ENCODE results near the gene SLC5A12. TPM values are rescaled to one million over a fixed set of nuclear protein-coding genes. Genes with fewer than 3 reads are reported as not detected.

SLC5A12 gene
- polyA plus RNA-seq, 1 experiment: not detected

DNA sequence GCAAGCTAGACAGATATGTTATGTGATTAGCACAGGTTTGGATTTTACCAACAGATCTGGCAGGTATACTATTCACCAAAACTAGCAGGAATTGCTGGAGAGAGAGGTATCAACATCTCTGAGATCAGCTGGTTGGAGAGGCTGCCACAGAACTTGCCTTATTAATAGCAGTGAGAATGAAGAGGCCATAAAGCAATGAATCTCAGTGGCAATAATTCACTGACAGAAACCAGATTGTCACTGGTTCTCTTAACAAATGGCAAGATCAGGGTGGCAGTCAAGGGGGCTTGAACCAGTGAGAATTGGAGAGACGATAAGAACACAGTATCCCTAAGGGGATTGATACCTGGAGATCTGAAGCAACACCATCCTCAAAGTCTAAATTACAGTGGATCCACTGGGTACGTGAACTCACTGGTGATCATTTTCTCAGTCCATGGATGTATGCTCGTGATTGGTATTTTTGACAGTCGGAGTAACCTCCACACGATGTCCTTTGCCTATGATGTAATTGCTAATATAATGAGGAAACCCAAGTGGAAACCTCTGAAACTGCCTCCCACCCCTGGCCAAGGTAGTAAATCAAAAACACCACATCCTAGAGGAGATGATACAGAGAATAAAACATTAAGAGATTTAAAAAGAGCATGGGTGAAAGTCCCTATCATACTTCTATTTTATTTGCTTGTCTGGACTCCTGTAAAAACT is 17.7 kb upstream of the SLC5A12 start:
- H3K36me3 ChIP-seq (ENCODE audit: control insufficient read depth, insufficient read depth, low read length): no peaks in the 10 kb centered on the region
- ChIA-PET POLR2A (no interaction called here), CTCF (no interaction called here)
- no peak overlapping the region for H3K4me3 ChIP-seq (ENCODE audit: low read depth, low read length)
- H3K27me3 ChIP-seq (ENCODE audit: control insufficient read depth, insufficient read depth, low read length): no peaks in the 10 kb centered on the region
- DNase-seq (ENCODE audit: low read depth): no peak
- TF ChIP-seq, protein P1, sequence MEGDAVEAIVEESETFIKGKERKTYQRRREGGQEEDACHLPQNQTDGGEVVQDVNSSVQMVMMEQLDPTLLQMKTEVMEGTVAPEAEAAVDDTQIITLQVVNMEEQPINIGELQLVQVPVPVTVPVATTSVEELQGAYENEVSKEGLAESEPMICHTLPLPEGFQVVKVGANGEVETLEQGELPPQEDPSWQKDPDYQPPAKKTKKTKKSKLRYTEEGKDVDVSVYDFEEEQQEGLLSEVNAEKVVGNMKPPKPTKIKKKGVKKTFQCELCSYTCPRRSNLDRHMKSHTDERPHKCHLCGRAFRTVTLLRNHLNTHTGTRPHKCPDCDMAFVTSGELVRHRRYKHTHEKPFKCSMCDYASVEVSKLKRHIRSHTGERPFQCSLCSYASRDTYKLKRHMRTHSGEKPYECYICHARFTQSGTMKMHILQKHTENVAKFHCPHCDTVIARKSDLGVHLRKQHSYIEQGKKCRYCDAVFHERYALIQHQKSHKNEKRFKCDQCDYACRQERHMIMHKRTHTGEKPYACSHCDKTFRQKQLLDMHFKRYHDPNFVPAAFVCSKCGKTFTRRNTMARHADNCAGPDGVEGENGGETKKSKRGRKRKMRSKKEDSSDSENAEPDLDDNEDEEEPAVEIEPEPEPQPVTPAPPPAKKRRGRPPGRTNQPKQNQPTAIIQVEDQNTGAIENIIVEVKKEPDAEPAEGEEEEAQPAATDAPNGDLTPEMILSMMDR (IDR thresholded peaks at IDR 0.05; ENCODE audit: insufficient read depth, low read depth, low read length): no peak

DNA sequence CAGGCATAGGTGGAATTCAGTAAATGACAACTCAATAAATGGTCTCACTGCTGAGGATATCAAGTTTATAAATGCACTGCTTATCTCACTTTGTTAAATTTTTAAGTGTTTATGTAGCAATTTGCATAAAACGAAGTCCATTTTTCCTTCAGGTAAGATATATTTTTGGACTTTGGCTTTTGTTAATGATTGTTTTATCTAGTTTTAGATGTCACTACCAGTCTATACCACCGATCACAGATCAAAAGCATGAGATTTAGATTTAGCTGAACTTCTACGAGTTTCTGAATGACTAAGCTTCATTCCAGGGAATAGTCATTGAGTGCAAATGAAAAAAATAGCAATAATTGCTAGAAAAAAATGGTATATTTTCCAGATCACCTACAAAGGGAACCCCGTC is 12.8 kb upstream of the SLC5A12 start:
- no peak overlapping the region for H3K4me3 ChIP-seq (ENCODE audit: low read depth, low read length)
- ChIA-PET POLR2A (no interaction called here), CTCF (no interaction called here)
- DNase-seq (ENCODE audit: low read depth): no peak
- H3K36me3 ChIP-seq (ENCODE audit: control insufficient read depth, insufficient read depth, low read length): no peaks in the 10 kb centered on the region
- no peaks in the 10 kb centered on the region for H3K27me3 ChIP-seq (ENCODE audit: control insufficient read depth, insufficient read depth, low read length)
- TF ChIP-seq, protein P1 (IDR thresholded peaks at IDR 0.05; ENCODE audit: insufficient read depth, low read depth, low read length): no peak

DNA sequence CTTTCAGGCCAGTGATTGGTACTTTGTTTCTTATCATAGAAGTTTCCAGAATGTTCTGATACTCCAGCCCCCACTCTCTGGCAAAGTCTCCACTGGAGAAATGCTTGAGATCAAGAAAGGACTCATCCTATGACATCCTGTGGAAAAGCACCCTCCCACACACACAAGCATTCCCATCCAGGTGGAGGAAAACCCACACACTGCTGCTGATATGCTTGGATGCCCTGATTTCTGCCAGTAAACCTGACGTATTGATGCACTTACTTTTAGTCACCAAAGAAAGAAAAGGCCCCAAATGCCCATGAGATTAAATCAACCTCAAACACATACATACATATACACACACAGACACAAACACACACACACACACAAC is 9.2 kb upstream of the SLC5A12 start:
- Histone ChIP-seq H3K27me3 (ENCODE audit: control insufficient read depth, insufficient read depth, low read length) (peaks cover 1% of the 10 kb centered on the region; the same call in 1 of the 2 replicates), H3K4me3 (ENCODE audit: low read depth, low read length) (no peak overlapping the region), H3K36me3 (ENCODE audit: control insufficient read depth, insufficient read depth, low read length) (no peaks in the 10 kb centered on the region)
- DNase-seq (ENCODE audit: low read depth): no peak
- CTCF ChIA-PET: no interaction called here
- TF ChIP-seq, protein P1 (IDR thresholded peaks at IDR 0.05; ENCODE audit: insufficient read depth, low read depth, low read length): no peak
- POLR2A ChIA-PET: no interaction called here

DNA sequence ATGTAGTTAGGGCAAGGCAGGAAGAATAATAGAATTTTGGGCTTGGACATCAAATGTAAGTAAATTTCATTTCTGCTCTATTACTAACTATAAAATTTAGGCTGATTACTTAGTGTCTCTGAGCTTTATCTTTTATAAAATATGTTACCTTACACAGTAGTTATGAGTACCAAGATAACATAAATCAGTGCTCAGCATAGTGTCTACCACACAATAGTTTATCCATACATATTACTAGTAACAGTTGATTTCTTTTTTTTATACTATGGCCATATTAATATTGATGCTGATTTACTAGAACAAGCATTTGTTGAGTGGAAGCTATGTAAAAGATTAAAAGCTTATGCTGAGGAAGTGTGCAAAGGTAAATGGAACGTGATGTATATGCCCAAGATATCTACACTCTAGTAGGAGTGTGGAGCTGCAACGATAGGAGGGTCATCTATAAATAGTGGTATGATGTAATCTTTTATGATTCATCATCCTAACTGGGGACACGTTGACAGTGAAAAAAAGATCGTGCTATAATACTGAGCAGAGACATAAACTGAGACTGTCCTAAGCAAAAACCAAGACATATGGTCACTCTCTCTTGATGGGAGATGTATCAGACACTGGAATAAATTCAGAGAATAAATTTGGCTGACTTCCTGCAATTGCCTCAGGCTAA is 8.7 kb upstream of the SLC5A12 start:
- Histone ChIP-seq H3K27me3 (ENCODE audit: control insufficient read depth, insufficient read depth, low read length) (peaks cover 1% of the 10 kb centered on the region; the same call in 1 of the 2 replicates), H3K4me3 (ENCODE audit: low read depth, low read length) (no peak overlapping the region), H3K36me3 (ENCODE audit: control insufficient read depth, insufficient read depth, low read length) (no peaks in the 10 kb centered on the region)
- no peak for DNase-seq (ENCODE audit: low read depth)
- TF ChIP-seq, protein P1 (IDR thresholded peaks at IDR 0.05; ENCODE audit: insufficient read depth, low read depth, low read length): no peak
- POLR2A ChIA-PET: no interaction called here
- CTCF ChIA-PET: no interaction called here

DNA sequence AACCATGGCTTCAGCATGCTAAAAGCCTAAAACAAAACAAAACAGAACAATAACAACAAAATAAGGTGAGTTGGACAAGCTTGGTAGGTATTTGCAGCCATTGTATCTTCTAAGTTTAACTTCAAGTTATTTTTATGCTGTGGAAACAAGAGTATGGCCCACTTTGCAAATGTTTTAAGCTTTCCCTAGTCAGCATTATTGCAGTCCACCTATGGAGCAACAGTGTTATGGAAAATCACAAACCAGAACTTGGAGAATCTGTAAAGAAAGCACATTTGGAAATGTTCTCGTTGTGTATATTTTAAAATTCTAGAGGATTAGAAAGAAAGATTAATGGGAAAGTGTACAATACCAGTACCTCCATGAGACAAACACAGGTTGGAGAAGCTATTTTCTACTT is 7.4 kb upstream of the SLC5A12 start:
- peaks cover 1% of the 10 kb centered on the region; the same call in 1 of the 2 replicates for H3K27me3 ChIP-seq (ENCODE audit: control insufficient read depth, insufficient read depth, low read length)
- H3K36me3 ChIP-seq (ENCODE audit: control insufficient read depth, insufficient read depth, low read length): no peaks in the 10 kb centered on the region
- DNase-seq (ENCODE audit: low read depth): no peak
- no peak overlapping the region for H3K4me3 ChIP-seq (ENCODE audit: low read depth, low read length)
- POLR2A ChIA-PET: no interaction called here
- CTCF ChIA-PET: no interaction called here
- TF ChIP-seq, protein P1 (IDR thresholded peaks at IDR 0.05; ENCODE audit: insufficient read depth, low read depth, low read length): no peak
